Central memory CD4-positive, alpha-beta T cell (primary cell): ENCODE data around the gene TOP1.

Experiments used
- DNase-seq: peaks from one replicate; pipeline ENCODE4 v3.0.0; 2022

The TOP1 gene

DNA sequence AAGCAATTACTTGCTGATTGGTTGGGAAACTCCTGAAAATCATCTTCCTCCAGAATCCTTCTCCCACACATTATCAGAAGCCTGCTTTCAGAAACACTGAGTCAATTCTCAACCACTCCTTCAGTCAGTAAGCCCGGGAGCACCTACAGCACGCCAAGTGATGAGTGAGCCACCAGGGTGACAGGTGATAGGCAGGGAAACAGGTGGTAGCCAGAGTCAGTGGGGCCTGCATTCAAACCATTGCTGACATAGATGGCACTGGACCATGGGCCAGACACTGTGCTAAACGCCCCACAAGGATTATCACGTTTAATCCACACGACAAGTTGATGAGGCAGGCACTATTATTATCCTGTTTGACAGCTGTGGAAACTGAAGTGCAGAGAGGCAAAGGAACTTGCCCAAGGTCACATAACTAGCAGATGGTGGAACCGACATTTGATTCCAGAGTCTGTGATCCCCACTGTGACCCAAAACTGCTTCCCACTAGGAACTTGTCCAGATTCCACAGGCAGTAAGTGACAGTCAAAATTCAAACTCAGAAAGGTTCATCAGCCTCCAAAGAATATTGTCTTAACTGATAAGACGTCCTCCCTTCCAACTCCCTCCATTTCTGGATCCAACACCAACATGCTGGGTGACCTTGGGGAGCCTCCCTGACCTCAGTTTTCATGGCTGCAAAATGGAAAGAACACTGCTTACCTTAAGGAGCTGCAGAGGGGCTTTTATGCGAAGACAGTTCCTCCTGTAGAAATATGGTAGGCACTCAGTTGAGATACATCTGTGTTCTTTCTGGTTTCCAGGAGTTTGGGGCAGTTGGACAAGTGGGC lies 23.9 kb upstream of the TOP1 start:
- no peak for DNase-seq

DNA sequence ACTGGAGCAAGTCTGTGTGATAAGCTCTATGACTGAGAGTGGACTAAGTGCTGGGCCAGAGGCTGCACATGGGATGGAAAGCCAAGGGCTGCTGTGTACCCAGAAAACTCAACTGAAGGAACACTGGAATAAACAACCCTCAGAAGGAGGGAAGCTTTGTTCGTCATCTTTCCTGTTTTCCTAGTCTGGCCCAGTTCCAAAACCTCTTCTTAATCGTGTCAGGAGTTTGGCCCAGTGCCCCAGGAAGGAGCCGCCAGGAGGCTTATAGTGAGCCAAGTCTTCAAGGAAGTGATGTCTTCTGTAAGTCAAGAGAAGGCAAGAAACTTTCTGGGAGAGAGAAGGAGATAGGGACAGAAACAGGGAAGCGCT lies 23.3 kb upstream of the TOP1 start:
- no peak for DNase-seq

DNA sequence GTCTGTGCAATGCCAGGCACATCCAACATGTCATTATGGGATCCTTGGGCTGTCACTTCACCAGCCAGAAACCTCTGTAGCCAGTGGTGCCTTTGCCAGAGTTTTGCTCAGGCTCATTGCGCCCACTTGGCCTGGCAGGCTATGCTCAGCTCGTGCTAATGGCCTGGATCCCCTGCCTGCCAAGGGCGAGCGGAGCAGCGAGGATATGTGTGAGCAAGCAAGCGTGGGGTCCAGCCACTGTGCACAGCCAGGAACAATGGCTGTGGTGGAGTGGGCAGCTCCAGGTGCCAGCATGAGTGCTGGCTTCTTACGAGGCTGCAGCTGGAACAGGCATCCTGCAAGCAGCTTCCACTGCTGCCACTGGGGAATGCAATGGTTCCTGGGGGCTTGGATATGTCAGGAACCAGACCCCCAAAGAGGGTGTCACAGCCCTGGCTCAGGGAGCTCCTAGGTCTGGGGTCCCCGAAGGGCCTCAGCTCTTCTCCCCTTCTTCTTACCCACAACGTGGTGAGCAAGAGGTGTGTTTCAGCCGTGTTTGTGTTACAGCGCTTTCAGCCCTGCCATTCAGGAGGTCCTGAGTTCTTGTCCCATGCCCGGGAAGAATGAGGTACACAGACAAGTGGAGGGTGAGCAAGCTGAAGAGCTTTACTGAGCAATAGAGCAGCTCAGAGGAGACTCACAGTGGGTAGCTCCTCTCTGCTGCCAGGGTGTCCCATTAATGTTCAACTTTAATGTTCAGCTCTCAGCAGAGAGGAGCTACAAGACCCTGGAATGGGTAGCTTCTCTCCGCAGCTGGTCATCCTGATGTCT lies 22.3 kb upstream of the TOP1 start:
- DNase-seq: no peak

DNA sequence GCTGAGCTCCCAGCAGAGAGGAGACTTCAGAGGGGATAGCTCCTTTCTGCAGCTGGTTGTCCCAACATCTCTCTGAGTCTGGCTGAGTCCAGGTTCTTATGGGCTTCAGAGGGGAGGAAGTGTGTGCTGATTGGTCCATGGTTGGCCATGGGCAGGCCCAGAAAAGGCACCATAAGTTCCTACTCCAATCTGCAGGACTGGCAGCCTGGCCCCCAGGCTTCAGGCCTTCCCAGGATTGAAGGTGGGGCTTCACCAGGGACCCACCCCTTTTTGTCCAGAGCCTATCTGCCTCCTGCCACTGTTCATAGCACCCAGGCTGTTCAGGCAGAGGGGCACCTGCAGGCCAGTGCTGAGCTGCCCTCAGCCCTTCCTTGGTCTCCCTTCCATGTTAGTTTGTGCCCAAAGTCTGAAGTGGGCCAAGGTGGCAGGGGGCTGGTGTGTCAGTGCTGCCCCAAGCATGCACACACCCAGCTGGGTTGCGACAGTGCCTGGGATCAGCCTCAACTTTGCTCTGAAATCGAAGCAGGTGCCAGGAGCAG lies 21.6 kb upstream of the TOP1 start:
- no peak for DNase-seq

DNA sequence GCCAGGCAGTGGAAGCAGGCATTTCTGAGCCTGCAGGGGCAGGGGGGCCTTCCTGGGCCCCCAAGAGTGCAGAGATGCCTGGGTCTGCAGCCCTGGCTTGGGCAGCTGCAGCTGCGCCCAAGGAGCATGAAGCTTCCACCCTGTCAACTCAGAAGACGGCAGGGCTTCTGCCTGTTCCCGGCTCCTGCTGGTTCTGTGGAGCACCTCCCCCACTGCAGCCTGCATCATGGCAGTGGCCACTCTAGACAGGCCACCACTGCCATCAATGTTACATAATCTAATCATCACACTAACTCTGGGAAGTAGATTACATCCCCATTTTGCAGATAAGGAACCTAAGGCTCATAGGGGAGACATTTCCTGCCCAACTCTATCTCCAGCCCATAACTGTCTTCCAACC lies 21.1 kb upstream of the TOP1 start:
- no peak for DNase-seq

DNA sequence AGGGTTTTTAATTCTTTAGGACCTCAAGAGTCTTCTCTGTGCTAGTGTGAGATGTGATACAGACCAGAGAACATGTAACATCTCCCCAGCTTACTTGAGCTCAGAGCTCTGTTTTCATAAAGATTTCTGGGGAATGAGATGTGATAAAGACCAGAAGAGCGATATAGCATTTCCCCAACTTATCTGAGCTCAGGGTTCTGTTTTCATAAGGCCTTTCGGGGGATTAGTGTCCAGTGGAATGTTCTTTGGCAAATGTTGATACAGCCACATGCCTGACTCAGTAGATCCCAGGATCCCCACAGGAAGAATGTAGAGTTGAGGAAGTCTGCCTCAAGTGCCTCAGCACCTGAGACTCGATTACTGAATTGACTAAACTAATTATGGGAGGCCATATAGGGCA lies 18.7 kb upstream of the TOP1 start:
- no peak for DNase-seq

DNA sequence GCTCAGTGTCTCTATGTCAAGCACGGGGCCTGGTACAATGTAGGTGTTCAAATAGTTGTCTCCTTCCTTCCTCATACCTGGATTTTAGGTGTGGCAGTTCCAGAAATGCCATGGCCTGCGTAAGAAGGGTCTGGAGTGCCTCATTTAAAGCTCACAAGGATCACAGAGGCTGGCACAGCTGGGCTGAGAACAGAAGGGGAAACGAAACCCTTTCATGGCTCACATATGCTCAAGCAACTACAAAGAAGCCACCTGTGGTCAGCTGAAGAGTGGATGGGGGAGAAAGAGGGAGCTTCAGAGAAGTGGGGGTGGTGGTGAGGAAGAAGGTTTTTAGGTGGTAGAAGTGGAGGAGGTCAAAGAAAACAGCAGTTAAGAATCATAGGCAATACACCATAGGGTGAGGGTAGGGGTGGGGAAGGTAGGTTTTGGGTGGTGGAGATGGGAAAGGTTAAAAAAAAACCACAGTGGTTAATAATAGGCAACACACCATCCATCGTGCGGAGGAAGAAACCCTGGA lies 17.0 kb upstream of the TOP1 start:
- no peak for DNase-seq

DNA sequence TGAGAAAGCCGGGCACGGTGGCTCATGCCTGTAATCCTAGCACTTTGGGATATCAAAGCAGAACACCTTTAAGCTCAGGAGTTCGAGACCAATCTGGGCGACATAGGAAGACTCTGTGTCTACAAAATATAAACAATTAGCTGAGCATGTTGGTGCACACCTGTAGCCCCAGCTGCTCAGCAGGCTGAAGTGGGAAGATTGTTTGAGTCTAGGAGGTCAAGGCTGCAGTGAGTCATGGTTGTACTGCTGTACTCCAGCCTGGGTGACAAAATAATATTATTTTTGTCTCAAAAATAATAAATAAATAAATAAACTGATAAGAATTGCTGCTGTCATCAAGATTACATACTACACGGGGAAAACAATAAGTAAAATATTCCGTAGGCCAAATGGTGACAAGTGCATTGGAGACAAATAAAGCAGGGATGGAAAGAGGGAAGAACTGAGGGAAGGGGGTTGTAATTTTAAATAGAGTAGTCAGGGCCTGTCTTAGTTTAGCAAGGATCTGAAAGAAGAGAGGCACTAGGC lies 14.0 kb upstream of the TOP1 start:
- DNase-seq: no peak

DNA sequence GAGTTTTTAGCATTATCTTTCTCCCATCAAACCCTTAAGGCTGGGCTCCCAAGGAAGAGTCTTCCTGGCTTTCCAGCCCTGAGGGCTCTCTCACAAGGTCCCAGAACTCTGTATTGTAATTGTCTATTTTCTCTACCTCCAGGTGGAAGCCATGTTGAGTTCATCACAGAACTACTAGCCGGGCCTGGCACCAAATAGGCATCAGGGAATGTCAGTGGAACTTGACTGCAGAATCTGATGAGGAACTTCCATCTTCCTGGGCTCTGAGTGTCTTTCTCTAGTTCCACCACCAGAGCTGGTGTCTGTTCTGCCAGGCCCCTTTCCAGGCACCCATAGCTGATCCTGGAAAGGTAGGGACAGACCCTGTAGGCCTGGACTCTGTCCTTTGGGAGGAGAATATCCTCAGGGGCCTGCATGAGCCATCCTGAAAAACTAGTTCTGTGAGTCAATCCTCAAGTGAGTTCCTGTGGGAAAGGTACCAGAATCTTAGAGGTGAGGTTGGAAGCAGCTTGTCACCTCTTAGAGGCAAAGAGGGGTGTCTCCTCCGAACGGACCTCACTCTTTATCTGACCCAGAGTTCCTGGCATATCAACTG lies 11.1 kb upstream of the TOP1 start:
- DNase-seq: no peak

DNA sequence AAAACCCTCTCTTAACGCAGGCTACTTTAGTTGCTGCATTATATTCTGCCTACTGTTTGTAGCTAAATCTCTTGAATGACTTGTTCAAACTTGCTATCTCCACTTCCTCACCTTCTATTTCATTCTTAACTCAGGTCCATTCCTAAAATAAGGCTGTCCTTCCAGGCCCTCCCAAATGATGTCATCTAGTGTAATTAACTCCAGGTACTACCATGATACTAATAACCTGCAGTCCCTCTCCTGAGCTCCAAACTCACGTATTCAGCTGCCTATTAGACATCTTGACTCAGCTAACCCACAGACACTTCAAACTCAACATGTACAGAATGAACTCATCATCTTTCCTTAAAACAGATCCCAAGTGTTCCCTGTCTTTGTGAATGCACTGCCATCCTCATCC lies 10.5 kb upstream of the TOP1 start:
- no peak for DNase-seq

DNA sequence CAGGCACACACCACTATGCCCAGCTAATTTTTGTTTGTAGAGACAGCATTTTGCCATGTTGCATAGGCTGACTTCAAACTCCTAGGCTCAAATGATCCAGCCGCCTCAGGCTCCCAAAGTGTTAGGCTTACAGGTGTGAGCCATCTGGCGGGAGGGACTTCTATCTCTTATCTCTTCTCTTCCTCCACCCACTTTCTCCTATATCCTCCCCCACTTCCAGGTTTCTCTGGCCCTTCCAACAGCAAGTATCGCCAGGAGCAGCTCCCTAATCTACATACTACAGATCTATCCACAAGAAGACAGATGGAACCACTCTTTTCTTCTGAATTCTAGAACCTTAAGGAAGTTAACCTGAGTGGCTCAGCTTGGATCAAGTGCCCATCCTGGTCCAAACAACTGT lies 5.1 kb upstream of the TOP1 start:
- DNase-seq: no peak

DNA sequence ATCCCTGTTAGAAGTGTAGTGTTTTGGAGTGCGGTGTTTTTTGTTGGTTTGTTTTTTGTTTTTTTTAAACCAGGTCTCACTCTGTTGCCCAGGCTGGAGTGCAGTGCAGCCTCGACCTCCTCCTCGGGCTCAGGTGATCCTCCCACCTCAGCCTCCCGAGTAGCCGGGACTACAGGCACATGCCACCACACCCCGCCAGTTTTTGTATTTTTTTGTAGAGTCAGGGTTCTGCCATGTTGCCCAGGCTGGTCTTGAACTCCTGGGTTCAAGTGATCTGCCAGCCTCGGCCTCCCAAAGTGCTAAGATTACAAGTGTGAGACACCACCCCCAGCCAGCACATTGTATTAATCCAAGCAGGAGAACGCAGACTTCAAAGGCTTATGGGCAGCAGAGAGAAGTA lies 1.3 kb upstream of the TOP1 start:
- no peak for DNase-seq

DNA sequence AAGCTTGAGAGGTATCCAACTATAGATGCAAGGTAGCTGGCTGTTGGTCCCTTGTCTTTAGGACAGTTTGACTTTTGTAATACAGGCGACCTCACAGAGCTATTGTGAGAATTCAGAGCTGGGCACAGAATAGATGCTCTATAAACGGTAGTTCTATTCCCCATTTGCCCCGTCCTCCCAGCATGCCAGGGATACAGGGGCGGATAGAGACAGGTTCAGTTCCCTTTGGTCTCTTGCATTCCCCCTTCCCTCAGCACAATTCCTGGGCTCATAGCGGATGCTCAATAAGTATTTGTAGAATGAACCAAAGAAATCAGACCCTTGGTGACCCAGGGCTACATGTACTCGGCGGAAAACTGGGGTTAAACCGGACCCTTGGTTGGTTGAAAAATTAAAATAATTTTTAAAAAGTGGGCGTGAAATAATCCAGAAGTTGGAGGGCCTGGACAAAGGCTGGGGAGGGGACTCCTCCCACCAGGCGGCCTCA lies 707 bp upstream of the TOP1 start:
- no peak for DNase-seq

DNA sequence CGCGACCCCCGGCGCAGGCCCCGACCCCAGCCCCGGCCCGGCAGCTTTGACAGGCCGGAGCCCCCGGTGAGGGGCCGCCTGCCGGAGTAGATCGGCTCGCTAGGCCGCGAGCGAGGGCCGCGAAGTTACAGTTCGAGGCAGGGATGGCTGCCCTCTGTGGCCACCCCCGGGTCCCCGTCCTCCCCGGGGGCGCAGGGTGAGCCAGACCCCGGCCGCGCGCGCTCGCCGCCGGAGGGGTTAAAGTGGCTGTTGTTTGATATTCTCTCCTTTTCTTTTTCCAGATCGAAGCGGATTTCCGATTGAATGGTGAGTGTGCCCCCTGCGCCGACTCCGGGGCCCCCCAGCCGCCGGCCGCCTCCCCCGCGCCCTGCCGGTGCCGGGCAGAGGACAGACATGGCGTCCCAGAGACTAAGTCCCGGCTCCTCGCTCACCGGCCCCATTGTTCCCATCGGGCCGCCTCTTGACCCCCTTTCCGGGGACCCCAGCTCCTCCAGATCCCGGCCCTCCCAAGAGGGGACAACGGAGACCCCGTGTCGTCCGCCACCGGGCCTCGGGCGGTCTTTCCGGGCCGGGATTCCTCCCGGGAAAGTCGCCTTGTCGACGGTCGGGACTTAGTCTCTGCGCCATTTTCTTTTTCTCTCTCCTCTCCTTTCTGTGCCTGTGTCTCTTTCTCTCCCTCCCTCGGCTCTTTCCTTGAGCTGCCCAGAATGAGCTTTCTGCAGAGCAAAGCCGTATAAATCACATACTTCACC lies 704 bp downstream of the TOP1 start:
- DNase-seq: peak; percentile 30

DNA sequence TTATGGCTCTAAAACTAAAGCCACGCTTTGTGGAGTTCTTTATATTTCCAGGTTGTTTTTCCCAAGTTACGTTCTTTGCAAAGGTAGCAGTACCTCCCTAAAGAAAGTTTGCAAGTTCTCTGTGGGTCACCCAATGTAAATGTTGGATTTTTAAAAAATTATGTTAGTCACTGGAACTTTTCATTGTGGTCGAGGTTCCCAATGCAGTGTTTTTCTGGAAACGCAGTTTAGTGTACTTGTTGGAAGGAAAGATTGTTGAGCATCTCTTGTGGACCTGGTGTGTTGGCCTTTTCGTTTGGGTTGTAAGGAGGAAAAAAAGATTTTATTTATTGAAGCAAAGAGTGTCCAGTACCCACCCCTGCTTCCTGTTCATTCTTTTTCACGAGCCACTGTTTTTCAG lies 1.4 kb downstream of the TOP1 start:
- no peak for DNase-seq

DNA sequence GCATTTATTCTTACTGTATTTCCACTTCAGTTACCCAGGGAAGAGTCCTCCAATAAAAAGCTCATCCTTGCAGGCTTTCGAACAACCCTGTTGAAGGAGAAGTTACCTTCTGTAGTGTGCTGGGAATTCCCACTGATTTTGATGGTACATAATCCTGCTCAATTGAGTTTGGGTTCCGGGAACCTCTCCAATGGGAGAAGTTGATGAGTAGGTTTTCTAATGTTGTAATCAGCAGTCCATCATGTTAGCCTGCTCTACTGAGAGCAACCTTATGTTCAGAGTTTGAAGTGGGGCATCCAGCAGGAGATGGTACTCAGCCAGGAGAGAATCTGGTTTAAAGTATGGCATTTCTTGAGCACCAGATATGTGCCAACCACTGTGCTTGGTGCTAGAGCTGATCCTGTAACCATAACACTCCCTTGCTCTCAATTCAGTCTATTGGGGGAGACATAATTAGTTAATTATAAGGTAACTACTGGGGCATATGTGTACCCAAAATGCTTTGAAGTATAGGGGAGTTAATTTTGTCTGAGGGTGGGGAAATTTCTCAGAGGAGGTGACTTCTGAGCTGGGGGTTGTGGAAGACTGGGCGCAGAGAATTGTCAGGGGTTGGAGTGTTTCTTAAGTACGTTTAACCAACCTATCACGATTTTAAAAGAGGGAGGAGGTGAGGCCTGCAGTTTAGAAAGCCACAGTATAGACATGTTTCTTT lies 2.1 kb downstream of the TOP1 start:
- DNase-seq: no peak

DNA sequence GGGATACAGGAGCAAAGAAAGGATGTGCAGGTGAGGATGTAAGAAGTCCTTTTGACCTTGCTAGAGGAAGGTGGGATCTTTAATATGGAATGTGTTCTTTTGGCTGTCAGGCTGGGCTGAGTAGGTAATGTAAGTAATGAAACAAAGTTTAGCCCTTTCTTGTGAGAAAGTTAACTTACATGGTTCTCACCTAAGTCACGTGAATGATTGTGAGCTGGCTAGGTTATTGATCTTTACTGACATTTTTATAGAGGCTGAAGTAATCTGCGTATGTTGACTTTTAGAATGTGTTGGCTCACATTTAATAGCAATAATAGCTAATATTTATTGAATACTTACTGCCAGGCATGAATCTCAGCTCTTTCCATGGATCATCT lies 2.6 kb downstream of the TOP1 start:
- no peak for DNase-seq

DNA sequence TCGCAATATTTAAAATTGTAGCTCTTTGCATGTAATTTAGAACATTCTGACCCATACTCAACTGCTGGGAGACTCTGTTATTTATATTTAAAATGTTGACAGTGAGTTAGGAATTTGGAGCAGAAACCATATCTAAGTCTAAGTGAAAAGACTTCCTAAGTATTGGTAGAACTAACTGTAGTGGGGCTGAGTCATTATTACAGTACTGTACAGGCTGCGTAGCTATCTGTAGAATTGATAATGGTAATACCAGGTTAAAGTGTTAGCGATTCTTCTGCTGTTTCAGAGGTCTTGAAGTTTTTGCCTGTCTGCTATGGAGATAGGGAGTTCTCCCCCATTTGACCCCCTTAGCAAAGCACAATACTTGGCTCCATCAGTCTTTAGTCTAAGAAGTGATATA lies 3.6 kb downstream of the TOP1 start:
- DNase-seq: no peak

DNA sequence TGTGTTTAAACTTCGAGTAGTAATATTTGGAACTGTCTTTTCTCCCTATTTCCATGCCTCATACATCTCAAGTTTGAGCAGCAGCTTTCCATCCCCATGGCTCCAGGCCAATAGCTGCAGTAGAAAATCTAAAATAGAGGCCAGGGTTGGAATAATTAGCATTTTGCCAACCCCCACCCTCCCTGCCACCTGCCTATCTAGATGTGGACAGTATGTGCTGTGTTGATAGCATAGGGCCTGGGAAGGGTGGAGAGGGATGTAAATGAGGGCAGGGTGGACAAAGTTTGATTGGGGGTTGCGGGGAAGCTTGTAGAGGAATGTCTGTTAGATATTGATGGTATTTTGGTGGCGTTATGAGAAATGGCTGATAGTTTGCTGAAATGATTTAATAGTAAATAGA lies 5.6 kb downstream of the TOP1 start:
- no peak for DNase-seq

DNA sequence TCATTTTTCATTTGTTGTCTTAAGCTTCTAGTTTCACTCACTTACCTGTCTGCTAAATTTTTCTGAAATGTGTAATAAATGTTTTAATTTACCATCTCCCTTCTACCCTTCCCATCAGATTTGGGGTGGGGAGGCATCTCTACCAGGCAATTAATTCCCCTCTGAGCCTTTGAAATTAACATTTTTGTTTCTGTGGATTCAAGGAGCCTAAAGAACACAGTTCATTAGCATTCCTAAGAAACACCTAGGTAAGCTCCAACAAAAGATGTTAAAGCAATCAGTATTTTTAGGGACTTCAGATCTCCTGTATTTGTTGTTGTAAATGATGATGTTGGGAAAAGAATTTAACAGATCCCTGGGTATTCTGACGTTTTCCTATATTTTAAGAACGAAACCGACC lies 6.6 kb downstream of the TOP1 start:
- DNase-seq: no peak

DNA sequence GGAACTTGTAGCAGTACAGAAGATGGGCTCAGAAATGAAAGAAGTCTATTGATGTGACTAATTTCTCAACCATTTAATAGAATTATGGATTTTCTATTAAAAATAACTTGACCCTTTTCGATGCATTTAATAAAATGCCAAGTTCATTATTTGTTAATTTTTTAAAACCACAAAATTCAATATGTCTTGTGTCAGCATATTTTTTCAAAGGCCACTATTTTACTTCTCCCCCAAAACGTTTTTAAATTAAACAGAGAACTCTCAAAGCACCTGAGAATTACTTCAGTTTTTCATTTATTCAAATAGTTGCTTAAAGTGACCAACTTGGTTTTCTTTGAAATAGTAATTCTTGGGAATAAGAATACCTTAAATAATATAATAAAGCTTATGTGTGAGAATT lies 8.6 kb downstream of the TOP1 start:
- DNase-seq: no peak
